HG03342 (cell line): ENCODE results near the gene COL6A2.
"Not testable (repeated sequence)": the region's sequence is repeated elsewhere in the genome, so short reads cannot be mapped to it uniquely, and the experiment has no call there.

Experiments used
- ATAC-seq: cut with Tn5 transposase; IDR thresholded peaks from one replicate; pipeline ENCODE4 v1.9.1; 2021; ENCODE audit warnings: mild to moderate bottlenecking, moderate library complexity; ENCODE audit not compliant: unreplicated experiment

COL6A2 gene

GRCh38 chr21:46097336-46098293, at the start of gene COL6A2:
Gene COL6A2, plus strand, starts transcription at chr21:46098112.
- ATAC-seq = no peak

GRCh38 chr21:46048926-46049889, 48.7 kb upstream of the COL6A2 start:
- ATAC-seq = no peak

GRCh38 chr21:46049890-46050667, 47.8 kb upstream of the COL6A2 start:
- no peak for ATAC-seq

- no peak for ATAC-seq
Observed at GRCh38 chr21:46050668-46051378, 47.1 kb upstream of the COL6A2 start.

- no peak for ATAC-seq
Observed at GRCh38 chr21:46051379-46051770, 46.5 kb upstream of the COL6A2 start.

- no peak for ATAC-seq
Observed at GRCh38 chr21:46051821-46052675, 45.9 kb upstream of the COL6A2 start.

- ATAC-seq = no peak
Observed at GRCh38 chr21:46052703-46053651, 44.9 kb upstream of the COL6A2 start.

- no peak for ATAC-seq
Observed at GRCh38 chr21:46054031-46054430, 43.9 kb upstream of the COL6A2 start.

- ATAC-seq = no peak
Observed at GRCh38 chr21:46054451-46054881, 43.4 kb upstream of the COL6A2 start.

- no peak for ATAC-seq
Observed at GRCh38 chr21:46055863-46056281, 42.0 kb upstream of the COL6A2 start.

GRCh38 chr21:46056450-46056903, 41.4 kb upstream of the COL6A2 start:
- no peak for ATAC-seq

GRCh38 chr21:46057111-46057709, 40.7 kb upstream of the COL6A2 start:
- no peak for ATAC-seq

- ATAC-seq = no peak
Observed at GRCh38 chr21:46057710-46058241, 40.1 kb upstream of the COL6A2 start.

- no peak for ATAC-seq
Observed at GRCh38 chr21:46058431-46059145, 39.3 kb upstream of the COL6A2 start.

- no peak for ATAC-seq
Observed at GRCh38 chr21:46059195-46059594, 38.7 kb upstream of the COL6A2 start.

GRCh38 chr21:46059711-46060455, 38.0 kb upstream of the COL6A2 start:
- ATAC-seq = not testable (repeated sequence)
